Testis (tissue), 3 donors: ENCODE results near the gene EDARADD. TPM values are rescaled to one million over a fixed set of nuclear protein-coding genes. Genes with fewer than 3 reads are reported as not detected.

Source experiments
- DNase-seq: peaks from one replicate; pipeline ENCODE4 v3.0.0-alpha.2; 2019
- H3K27ac ChIP-seq, 2 donors: fragments of 200-600 bp; sonication (generic); one replicate each; pipeline ENCODE4 v1.5.1; 2019
- H3K27me3 ChIP-seq: fragments of 200-600 bp; sonication (generic); one replicate; pipeline ENCODE4 v1.5.1; 2019
- H3K36me3 ChIP-seq: fragments of 200-600 bp; sonication (generic); one replicate; pipeline ENCODE4 v1.5.1; 2017; ENCODE audit warnings: low read depth; ENCODE audit errors: missing control alignments
- H3K4me1 ChIP-seq: fragments of 200-600 bp; sonication (generic); one replicate; pipeline ENCODE4 v1.5.1; 2019
- H3K4me3 ChIP-seq, 2 donors: fragments of 200-600 bp; sonication (generic); one replicate each; pipeline ENCODE4 v1.5.1; 2017 to 2019
- H3K9me3 ChIP-seq: fragments of 200-600 bp; sonication (generic); one replicate; pipeline ENCODE4 v1.5.1; 2017
- POLR2A ChIP-seq: fragments of 450-650 bp; IDR thresholded peaks from one replicate; pipeline ENCODE4 v1.6.1; 2017; ENCODE audit warnings: antibody characterized with exemption, mild to moderate bottlenecking, moderate library complexity
- WGBS, 2 donors: methylation state at CpG; one replicate each; pipeline ENCODE4 v1.1.5; 2018; 5-methylcytosine and 5-hydroxymethylcytosine counted together
- intact Hi-C: fragments of 100-400 bp; cut with DNase I; formaldehyde crosslinking; loops from one replicate; pipeline ENCODE4 v1.15.1; 2023; ENCODE audit warnings: low total_unique reads
- polyA plus RNA-seq: library from polyadenylated mRNA; stranded (reverse); fragments of 350-450 nt; fragmentation: Illumina TruSeq; extraction: RNeasy Lipid Tissue Mini Kit (QIAGEN cat#74804); gene quantifications from one replicate; pipeline ENCODE4 v1.2.3, GENCODE V29; 2014; ENCODE audit warnings: low read depth, low replicate concordance; ENCODE audit not compliant: insufficient read depth
- total RNA-seq, 2 donors: library from RNA; depleted of rRNA; stranded (reverse); fragments of >200 nt; gene quantifications; one replicate each; pipeline ENCODE4 v1.2.3, GENCODE V29; 2016
- TF ChIP-seq, protein P1 (sequence below), 3 experiments: fragments of 450-650 bp in 2 of 3; fragments of 200-600 bp in 1 of 3; sonication (generic) in 1 of 3; IDR thresholded peaks; one replicate each; pipeline ENCODE4 v1.5.1; 2016 to 2019; ENCODE audit warnings: antibody characterized with exemption in 3 of 3, mild to moderate bottlenecking in 2 of 3, moderate library complexity in 1 of 3

EDARADD gene
- total and polyA plus RNA-seq, 3 donors from 2014 or later, result 3.2 to 5.8 (median 3.9) TPM

DNA sequence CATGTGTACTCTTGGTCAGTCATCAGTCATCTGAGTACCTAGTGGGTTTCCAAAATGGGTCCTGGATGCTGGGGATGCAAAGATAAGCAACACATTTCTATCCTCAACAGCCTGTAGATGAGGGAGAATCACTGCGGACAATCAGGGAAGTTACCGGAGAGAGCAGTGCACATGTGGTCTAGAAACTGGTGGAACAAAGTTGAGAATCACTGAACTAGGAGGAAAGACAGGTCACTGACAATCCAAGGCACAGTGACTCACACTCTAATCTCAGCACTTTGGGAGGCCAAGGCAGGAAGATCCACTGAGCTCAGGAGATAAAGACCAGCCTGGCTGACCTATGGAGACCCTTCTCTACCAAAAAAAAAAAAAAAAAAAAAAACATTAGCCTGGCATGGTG is 98.3 kb downstream of the EDARADD start:
- no peak for DNase-seq
- WGBS, 2 donors, result 82 to 98% methylated on average over 2 of the region's 2 CpGs
- Histone ChIP-seq H3K4me3 (no peak overlapping the region), H3K36me3 (no peaks in the 10 kb centered on the region), H3K4me1 (peaks cover 20% of the 10 kb centered on the region), H3K27me3 (no peaks in the 10 kb centered on the region), H3K27ac (no peak overlapping the region), H3K9me3 (no peaks in the 10 kb centered on the region)
- intact Hi-C loops, result loop anchor here (5.0 kb wide), 1 partner anchor 385 kb away; no protein-coding TSS in a partner anchor
- TF ChIP-seq, protein P1, sequence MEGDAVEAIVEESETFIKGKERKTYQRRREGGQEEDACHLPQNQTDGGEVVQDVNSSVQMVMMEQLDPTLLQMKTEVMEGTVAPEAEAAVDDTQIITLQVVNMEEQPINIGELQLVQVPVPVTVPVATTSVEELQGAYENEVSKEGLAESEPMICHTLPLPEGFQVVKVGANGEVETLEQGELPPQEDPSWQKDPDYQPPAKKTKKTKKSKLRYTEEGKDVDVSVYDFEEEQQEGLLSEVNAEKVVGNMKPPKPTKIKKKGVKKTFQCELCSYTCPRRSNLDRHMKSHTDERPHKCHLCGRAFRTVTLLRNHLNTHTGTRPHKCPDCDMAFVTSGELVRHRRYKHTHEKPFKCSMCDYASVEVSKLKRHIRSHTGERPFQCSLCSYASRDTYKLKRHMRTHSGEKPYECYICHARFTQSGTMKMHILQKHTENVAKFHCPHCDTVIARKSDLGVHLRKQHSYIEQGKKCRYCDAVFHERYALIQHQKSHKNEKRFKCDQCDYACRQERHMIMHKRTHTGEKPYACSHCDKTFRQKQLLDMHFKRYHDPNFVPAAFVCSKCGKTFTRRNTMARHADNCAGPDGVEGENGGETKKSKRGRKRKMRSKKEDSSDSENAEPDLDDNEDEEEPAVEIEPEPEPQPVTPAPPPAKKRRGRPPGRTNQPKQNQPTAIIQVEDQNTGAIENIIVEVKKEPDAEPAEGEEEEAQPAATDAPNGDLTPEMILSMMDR (IDR thresholded peaks at IDR 0.05), result no peak
- no peak for TF ChIP-seq POLR2A

DNA sequence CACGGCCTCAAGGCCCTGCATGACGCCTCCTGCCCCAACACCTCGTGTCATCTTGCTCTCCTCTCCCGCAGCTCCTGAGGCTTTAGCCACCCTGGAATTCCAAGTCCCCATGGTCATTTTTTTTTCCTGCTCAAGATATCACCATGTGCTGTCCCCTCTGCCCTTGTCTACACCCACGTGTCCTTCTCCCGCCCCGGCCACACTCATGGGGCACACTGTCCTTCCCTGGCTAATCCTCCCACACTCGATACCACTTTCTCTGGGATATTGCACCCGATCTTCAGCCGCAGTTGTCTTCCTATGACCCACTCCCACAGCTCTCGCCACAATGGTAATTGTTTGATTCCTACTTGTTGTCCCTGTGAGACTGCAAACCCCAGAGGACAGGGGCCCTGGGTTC is 100.0 kb downstream of the EDARADD start:
- Histone ChIP-seq H3K4me1 (peaks cover 20% of the 10 kb centered on the region), H3K27me3 (no peaks in the 10 kb centered on the region), H3K9me3 (no peaks in the 10 kb centered on the region), H3K27ac (peak overlapping the region in 1 of 2 donors; percentile 27), H3K4me3 (no peak overlapping the region), H3K36me3 (no peaks in the 10 kb centered on the region)
- DNase-seq, result peak; percentile 65
- TF ChIP-seq, protein P1 (IDR thresholded peaks at IDR 0.05), result no peak
- no peak for TF ChIP-seq POLR2A
- intact Hi-C loops, result loop anchor here (5.0 kb wide), 1 partner anchor 387 kb away; no protein-coding TSS in a partner anchor
- WGBS, 2 donors, result 64 to 83% methylated on average over 11 of the region's 11 CpGs

- H3K36me3 ChIP-seq, result no peaks in the 10 kb centered on the region
- 45 to 51% methylated on average over 10 of the region's 10 CpGs for WGBS, 2 donors
- peak overlapping the region in 1 of 2 donors; percentile 27 for H3K27ac ChIP-seq
- H3K4me1 ChIP-seq, result peaks cover 20% of the 10 kb centered on the region
- H3K27me3 ChIP-seq, result no peaks in the 10 kb centered on the region
- no peak for TF ChIP-seq POLR2A
- TF ChIP-seq, protein P1 (IDR thresholded peaks at IDR 0.05), result no peak
- intact Hi-C loops, result loop anchor here (5.0 kb wide), 1 partner anchor 388 kb away; no protein-coding TSS in a partner anchor
- H3K9me3 ChIP-seq, result no peaks in the 10 kb centered on the region
- DNase-seq, result no peak
- H3K4me3 ChIP-seq, result no peak overlapping the region
Measured at GRCh38 chr1:236494586-236495466, 100.7 kb downstream of the EDARADD start.

GRCh38 chr1:236495467-236496112 is 101.5 kb downstream of the EDARADD start:
- Histone ChIP-seq H3K9me3 (no peaks in the 10 kb centered on the region), H3K4me3 (no peak overlapping the region), H3K4me1 (peaks cover 20% of the 10 kb centered on the region), H3K27ac (no peak overlapping the region), H3K27me3 (no peaks in the 10 kb centered on the region), H3K36me3 (no peaks in the 10 kb centered on the region)
- no peak for DNase-seq
- TF ChIP-seq, protein P1 (IDR thresholded peaks at IDR 0.05), result no peak
- no peak for TF ChIP-seq POLR2A
- intact Hi-C loops, result no loop called here
- WGBS, 2 donors, result 74 to 77% methylated on average over 10 to 11 of the region's 11 CpGs
